NB4 (cell line): ENCODE measurements around the gene G3BP1.

Source experiments
- DNase-seq: peaks from one replicate; pipeline ENCODE4 v3.0.0; 2010; ENCODE audit warnings: low read depth
- H3K4me3 ChIP-seq: one replicate; pipeline ENCODE4 v1.5.1; 2011; ENCODE audit warnings: mild to moderate bottlenecking, low read depth, low read length, moderate library complexity
- CTCF ChIP-seq: IDR thresholded peaks from one replicate; pipeline ENCODE4 v1.5.1; 2012; ENCODE audit warnings: low read depth, low read length
- MAX ChIP-seq: IDR thresholded peaks from 2 replicates; pipeline ENCODE4 v1.6.1; 2011; ENCODE audit warnings: low read depth, low read length
- MYC ChIP-seq: IDR thresholded peaks from 2 replicates; pipeline ENCODE4 v1.6.1; 2011; ENCODE audit warnings: low read depth, low read length
- POLR2A ChIP-seq: IDR thresholded peaks from 2 replicates; pipeline ENCODE4 v1.6.1; 2011; ENCODE audit warnings: mild to moderate bottlenecking; ENCODE audit not compliant: insufficient read length; ENCODE audit errors: extremely low read depth

Gene G3BP1

DNA sequence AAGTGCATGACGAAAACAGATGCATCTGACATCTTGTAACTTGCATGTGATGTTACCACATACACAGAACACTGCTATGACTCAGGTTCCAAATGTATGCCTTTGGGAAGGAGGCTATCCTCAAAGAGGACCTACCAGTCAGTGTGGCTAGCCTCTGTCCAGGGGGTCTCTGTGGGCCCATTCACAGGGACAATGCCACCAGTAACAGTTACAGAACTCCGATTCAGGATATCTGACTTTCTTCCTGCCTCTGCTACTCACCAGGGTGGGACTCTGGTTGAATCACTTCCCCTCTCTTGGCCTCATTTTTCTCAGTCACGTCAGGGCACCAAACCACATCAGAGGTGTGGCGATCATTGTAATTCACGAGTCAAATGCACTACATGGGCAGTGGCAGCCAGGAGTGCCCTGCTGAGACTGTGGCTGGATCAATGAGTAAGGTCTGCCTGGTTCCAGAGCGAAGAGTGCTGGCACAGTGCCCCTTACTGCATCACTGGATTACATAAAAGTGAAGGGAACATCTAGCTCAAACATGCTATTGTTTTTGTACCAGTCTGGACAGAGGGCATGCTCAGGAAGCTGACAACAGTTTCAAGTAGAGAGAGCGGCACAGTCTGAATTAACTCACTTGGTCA lies 26.6 kb upstream of the G3BP1 start:
- no peak for TF ChIP-seq CTCF
- no peak for DNase-seq
- no peak overlapping the region for H3K4me3 ChIP-seq

- no peak overlapping the region for H3K4me3 ChIP-seq
- DNase-seq, result no peak
- TF ChIP-seq MYC, result no peak
- no peak for TF ChIP-seq CTCF
- TF ChIP-seq MAX, result no peak
- TF ChIP-seq POLR2A, result no peak
These were observed 21.6 kb upstream of the G3BP1 start for GRCh38 chr5:151750121-151750520.

- H3K4me3 ChIP-seq, result no peak overlapping the region
- DNase-seq, result no peak
- TF ChIP-seq MYC (no peak), MAX (no peak), POLR2A (no peak)
These were observed 20.7 kb upstream of the G3BP1 start for GRCh38 chr5:151751091-151751490.

- TF ChIP-seq MYC (no peak), POLR2A (no peak), MAX (no peak), CTCF (no peak)
- no peak for DNase-seq
- no peak overlapping the region for H3K4me3 ChIP-seq
These were observed 20.2 kb upstream of the G3BP1 start for GRCh38 chr5:151751593-151751992.

- H3K4me3 ChIP-seq, result no peak overlapping the region
- DNase-seq, result no peak
- TF ChIP-seq CTCF, result no peak
- TF ChIP-seq MAX, result no peak
- no peak for TF ChIP-seq POLR2A
- TF ChIP-seq MYC, result no peak
These were observed 16.4 kb upstream of the G3BP1 start for GRCh38 chr5:151755383-151755782.

DNA sequence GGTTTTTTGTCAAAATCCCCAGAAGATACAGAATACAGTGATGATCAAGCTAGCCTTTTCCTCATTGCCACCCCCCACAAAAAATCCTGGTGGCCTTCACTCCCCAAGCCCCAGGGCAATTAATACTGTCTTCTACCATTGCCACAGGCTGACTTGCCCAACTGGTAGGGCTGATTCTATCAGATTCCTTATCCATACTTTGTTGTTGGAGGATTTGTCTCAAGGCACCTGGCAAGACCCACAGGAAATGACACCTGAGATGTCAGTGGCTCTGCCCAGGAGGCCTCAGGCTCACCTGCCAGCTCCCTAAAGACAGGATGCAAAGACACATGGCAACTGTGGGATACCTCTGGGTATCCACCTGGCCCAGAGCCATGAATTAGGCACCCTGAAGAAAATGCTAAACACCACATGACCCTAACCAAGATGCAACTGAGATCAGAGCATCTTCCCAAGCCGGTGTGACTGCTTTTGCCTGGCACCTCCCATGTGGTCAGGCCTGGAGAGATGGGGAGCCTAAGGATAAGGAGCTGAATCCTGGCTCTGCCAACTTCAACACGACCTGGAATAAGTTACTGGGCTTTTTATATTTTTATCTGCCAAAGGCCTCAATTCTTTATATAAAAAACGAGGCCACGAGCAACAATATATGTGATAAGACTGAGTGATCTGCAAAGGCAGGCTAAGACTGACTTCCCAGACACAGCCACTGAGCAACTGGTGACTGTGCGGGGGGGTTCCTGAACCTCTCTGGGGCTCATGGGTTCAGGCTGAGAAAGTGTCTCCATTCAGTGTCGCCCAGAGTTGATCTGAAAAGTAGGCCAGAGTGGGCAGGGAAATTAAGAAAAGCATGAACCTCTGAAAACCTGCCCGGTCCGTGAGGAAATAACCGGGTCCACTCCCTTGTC lies 14.3 kb upstream of the G3BP1 start:
- H3K4me3 ChIP-seq, result peak overlapping the region; percentile 78
- TF ChIP-seq MYC (no peak), POLR2A (no peak), MAX (no peak), CTCF (no peak)
- DNase-seq, result peak; percentile 51
